ENCODE data around the gene ZSWIM5.
A peak's percentile ranks its signal among the peaks of the same experiment; 100 is the strongest.
"Not testable (repeated sequence)": the region's sequence is repeated elsewhere in the genome, so short reads cannot be mapped to it uniquely, and the experiment has no call there.

Gene ZSWIM5

GRCh38 chr1:45200906-45201500, 5.4 kb downstream of the ZSWIM5 start:
- DNase-seq: no peak

- DNase-seq: no peak
Measured at GRCh38 chr1:45200435-45200834, 6.0 kb downstream of the ZSWIM5 start.

- DNase-seq: no peak
Measured at GRCh38 chr1:45198185-45198584, 8.2 kb downstream of the ZSWIM5 start.

GRCh38 chr1:45196863-45197262, 9.5 kb downstream of the ZSWIM5 start:
- DNase-seq: no peak

GRCh38 chr1:45191418-45191783, 15.0 kb downstream of the ZSWIM5 start:
- no peak for DNase-seq

GRCh38 chr1:45187725-45188124, 18.7 kb downstream of the ZSWIM5 start:
- DNase-seq: peak; percentile 62

- DNase-seq: not testable (repeated sequence)
Measured at GRCh38 chr1:45179918-45180519, 26.4 kb downstream of the ZSWIM5 start.

GRCh38 chr1:45177452-45177851, 29.0 kb downstream of the ZSWIM5 start:
- peak; percentile 24 for DNase-seq

GRCh38 chr1:45172764-45173163, 33.6 kb downstream of the ZSWIM5 start:
- DNase-seq: no peak

GRCh38 chr1:45172005-45172404, 34.4 kb downstream of the ZSWIM5 start:
- peak; percentile 31 for DNase-seq

GRCh38 chr1:45171575-45171974, 34.8 kb downstream of the ZSWIM5 start:
- no peak for DNase-seq

GRCh38 chr1:45170151-45170742, 36.2 kb downstream of the ZSWIM5 start:
- no peak for DNase-seq

- DNase-seq: not testable (repeated sequence)
Measured at GRCh38 chr1:45167947-45168346, 38.5 kb downstream of the ZSWIM5 start.

GRCh38 chr1:45164307-45164706, 42.1 kb downstream of the ZSWIM5 start:
- DNase-seq: not testable (repeated sequence)

GRCh38 chr1:45163111-45163510, 43.3 kb downstream of the ZSWIM5 start:
- DNase-seq: not testable (repeated sequence)

GRCh38 chr1:45162041-45163035, 44.1 kb downstream of the ZSWIM5 start:
- DNase-seq: not testable (repeated sequence)

- no peak for DNase-seq
Measured at GRCh38 chr1:45155957-45156356, 50.4 kb downstream of the ZSWIM5 start.

GRCh38 chr1:45155423-45155822, 51.0 kb downstream of the ZSWIM5 start:
- no peak for DNase-seq

- DNase-seq: no peak
Measured at GRCh38 chr1:45152126-45152525, 54.3 kb downstream of the ZSWIM5 start.

GRCh38 chr1:45148209-45148825, 58.1 kb downstream of the ZSWIM5 start:
- peak; percentile 23 for DNase-seq

GRCh38 chr1:45146833-45147232, 59.6 kb downstream of the ZSWIM5 start:
- no peak for DNase-seq

- no peak for DNase-seq
Measured at GRCh38 chr1:45141247-45142003, 65.0 kb downstream of the ZSWIM5 start.

Data from HCEC 1CT (cell line).